Right atrium auricular region (tissue), 2 donors: ENCODE results near the gene STK32B. TPM values are rescaled to one million over a fixed set of nuclear protein-coding genes. Genes with fewer than 3 reads are reported as not detected.

Source experiments
- DNase-seq: peaks from one replicate; pipeline ENCODE4 v3.0.0-alpha.2; 2019; ENCODE audit warnings: low spot score
- H3K27ac ChIP-seq, 2 donors: fragments of 200-600 bp; sonication (generic); 1 replicate in 1 of 2; 2 replicates in 1 of 2; pipeline ENCODE4 v1.5.1; 2016 to 2019
- H3K27me3 ChIP-seq, 2 donors: fragments of 200-600 bp; sonication (generic); one replicate each; pipeline versions ENCODE4 v1.5.1 to v1.6.0; 2017 to 2019
- H3K36me3 ChIP-seq: fragments of 200-600 bp; sonication (generic); one replicate; pipeline ENCODE4 v1.5.1; 2016
- H3K4me1 ChIP-seq, 2 donors: fragments of 200-600 bp; sonication (generic); one replicate each; pipeline versions ENCODE4 v1.5.1 to v1.6.0; 2017 to 2019
- H3K4me3 ChIP-seq, 2 donors: fragments of 200-600 bp; sonication (generic); 1 replicate in 1 of 2; 2 replicates in 1 of 2; pipeline ENCODE4 v1.5.1; 2017 to 2019; ENCODE audit warnings: mild to moderate bottlenecking in 1 of 2, moderate library complexity in 1 of 2
- H3K9me3 ChIP-seq, 2 donors: fragments of 200-600 bp; sonication (generic); one replicate each; pipeline ENCODE4 v1.5.1; 2019
- total RNA-seq, 2 donors: library from RNA; depleted of rRNA; stranded (reverse); fragments of >200 nt; gene quantifications; one replicate each; pipeline ENCODE4 v1.1.0, GENCODE V29; 2016
- TF ChIP-seq, protein P1 (sequence below), 2 donors: fragments of 200-600 bp; sonication (generic); IDR thresholded peaks; one replicate each; pipeline ENCODE4 v1.5.1; 2019; ENCODE audit warnings: antibody characterized with exemption in 2 of 2

STK32B gene
- total RNA-seq, 2 donors from 2014 or later = 0.31 to 0.59 TPM

GRCh38 chr4:5422195-5422594 lies 370.9 kb downstream of the STK32B start:
- Histone ChIP-seq H3K36me3 (no peaks in the 10 kb centered on the region), H3K4me1 (no peaks in the 10 kb centered on the region), H3K9me3 (peaks cover 0 to 8% of the 10 kb centered on the region in 2 donors), H3K27me3 (no peaks in the 10 kb centered on the region), H3K27ac (no peak overlapping the region), H3K4me3 (no peak overlapping the region)
- DNase-seq = no peak
- TF ChIP-seq, protein P1, sequence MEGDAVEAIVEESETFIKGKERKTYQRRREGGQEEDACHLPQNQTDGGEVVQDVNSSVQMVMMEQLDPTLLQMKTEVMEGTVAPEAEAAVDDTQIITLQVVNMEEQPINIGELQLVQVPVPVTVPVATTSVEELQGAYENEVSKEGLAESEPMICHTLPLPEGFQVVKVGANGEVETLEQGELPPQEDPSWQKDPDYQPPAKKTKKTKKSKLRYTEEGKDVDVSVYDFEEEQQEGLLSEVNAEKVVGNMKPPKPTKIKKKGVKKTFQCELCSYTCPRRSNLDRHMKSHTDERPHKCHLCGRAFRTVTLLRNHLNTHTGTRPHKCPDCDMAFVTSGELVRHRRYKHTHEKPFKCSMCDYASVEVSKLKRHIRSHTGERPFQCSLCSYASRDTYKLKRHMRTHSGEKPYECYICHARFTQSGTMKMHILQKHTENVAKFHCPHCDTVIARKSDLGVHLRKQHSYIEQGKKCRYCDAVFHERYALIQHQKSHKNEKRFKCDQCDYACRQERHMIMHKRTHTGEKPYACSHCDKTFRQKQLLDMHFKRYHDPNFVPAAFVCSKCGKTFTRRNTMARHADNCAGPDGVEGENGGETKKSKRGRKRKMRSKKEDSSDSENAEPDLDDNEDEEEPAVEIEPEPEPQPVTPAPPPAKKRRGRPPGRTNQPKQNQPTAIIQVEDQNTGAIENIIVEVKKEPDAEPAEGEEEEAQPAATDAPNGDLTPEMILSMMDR (IDR thresholded peaks at IDR 0.05) = no peak

DNA sequence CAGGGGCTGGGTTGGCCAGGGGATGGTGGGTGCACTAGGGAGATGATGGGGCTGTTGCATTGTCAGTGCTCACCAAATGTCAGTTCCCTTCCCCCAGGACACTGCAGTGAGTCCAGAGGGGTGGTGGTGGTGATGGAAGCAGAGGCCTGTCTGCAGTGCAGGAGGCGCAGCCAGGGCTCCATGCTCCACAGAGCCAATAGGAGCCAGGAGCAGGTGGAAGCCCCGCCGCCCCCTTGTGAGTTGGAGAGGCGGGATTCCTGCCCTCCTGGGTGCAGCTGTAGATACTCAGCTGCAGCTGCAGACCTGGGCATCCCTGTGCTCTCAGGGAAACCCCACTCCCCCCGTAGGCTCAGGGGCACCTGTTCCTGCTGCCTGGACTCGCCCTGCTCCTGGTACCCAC lies 372.4 kb downstream of the STK32B start:
- Histone ChIP-seq H3K9me3 (no peaks in the 10 kb centered on the region), H3K4me3 (no peak overlapping the region), H3K36me3 (no peaks in the 10 kb centered on the region), H3K27me3 (no peaks in the 10 kb centered on the region), H3K27ac (no peak overlapping the region), H3K4me1 (no peaks in the 10 kb centered on the region)
- no peak for DNase-seq
- TF ChIP-seq, protein P1 (IDR thresholded peaks at IDR 0.05) = no peak

- DNase-seq = no peak
- Histone ChIP-seq H3K9me3 (no peaks in the 10 kb centered on the region), H3K27ac (no peak overlapping the region), H3K27me3 (no peaks in the 10 kb centered on the region), H3K36me3 (no peaks in the 10 kb centered on the region), H3K4me1 (no peaks in the 10 kb centered on the region), H3K4me3 (no peak overlapping the region)
- TF ChIP-seq, protein P1 (IDR thresholded peaks at IDR 0.05) = no peak
Measured at GRCh38 chr4:5424211-5424610, 372.9 kb downstream of the STK32B start.

DNA sequence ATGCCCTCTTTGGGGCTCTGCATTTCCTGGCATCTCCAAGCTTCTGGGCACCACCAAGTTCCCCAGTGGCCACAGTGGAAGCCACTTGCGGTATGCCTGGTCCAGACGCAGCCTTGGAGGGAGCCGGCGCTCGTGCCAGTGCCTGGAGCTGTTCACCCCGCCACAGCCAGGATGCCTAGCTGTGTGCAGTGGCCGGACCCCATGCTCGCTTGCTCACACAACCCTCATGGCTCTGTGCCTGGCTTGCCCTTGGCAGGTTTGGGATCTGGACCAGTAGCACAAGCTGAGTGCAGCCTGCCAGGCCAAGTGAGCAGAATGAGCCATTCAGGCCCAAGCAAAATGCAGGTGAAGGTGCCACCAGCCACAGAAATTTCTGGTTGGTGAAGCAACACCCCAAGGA lies 373.6 kb downstream of the STK32B start:
- no peaks in the 10 kb centered on the region for H3K4me1 ChIP-seq
- H3K9me3 ChIP-seq = no peaks in the 10 kb centered on the region
- no peak overlapping the region for H3K27ac ChIP-seq
- H3K36me3 ChIP-seq = no peaks in the 10 kb centered on the region
- no peak overlapping the region for H3K4me3 ChIP-seq
- no peak for DNase-seq
- TF ChIP-seq, protein P1 (IDR thresholded peaks at IDR 0.05) = no peak
- no peaks in the 10 kb centered on the region for H3K27me3 ChIP-seq

- H3K4me1 ChIP-seq = no peaks in the 10 kb centered on the region
- no peaks in the 10 kb centered on the region for H3K27me3 ChIP-seq
- no peaks in the 10 kb centered on the region for H3K36me3 ChIP-seq
- H3K4me3 ChIP-seq = no peak overlapping the region
- H3K9me3 ChIP-seq = no peaks in the 10 kb centered on the region
- no peak overlapping the region for H3K27ac ChIP-seq
- DNase-seq = no peak
- TF ChIP-seq, protein P1 (IDR thresholded peaks at IDR 0.05) = no peak
Measured at GRCh38 chr4:5429747-5430146, 378.5 kb downstream of the STK32B start.

GRCh38 chr4:5433196-5433595 lies 381.9 kb downstream of the STK32B start:
- Histone ChIP-seq H3K27me3 (no peaks in the 10 kb centered on the region), H3K27ac (no peak overlapping the region), H3K4me1 (no peaks in the 10 kb centered on the region), H3K36me3 (no peaks in the 10 kb centered on the region), H3K9me3 (no peaks in the 10 kb centered on the region), H3K4me3 (no peak overlapping the region)
- no peak for DNase-seq
- TF ChIP-seq, protein P1 (IDR thresholded peaks at IDR 0.05) = no peak
